OCI-LY3 (cell line): ENCODE data around the gene GTPBP6.
"Not testable (repeated sequence)": the region's sequence is repeated elsewhere in the genome, so short reads cannot be mapped to it uniquely, and the experiment has no call there.

Experiments
- H2AFZ ChIP-seq: fragments of 200-600, 300-600 bp; shearing (Covaris generic); 2 replicates; pipeline ENCODE4 v1.6.0; 2014; ENCODE audit warnings: antibody characterized with exemption, low read depth, low read length
- H3K27ac ChIP-seq: fragments of 200-600, 300-600 bp; sonication (generic); 2 replicates; pipeline ENCODE4 v1.5.1; 2014; ENCODE audit warnings: mild to moderate bottlenecking, low read length, moderate library complexity, mixed read lengths
- H3K27me3 ChIP-seq: fragments of 200-600, 300-600 bp; sonication (generic); 2 replicates; pipeline ENCODE4 v1.6.1; 2014; ENCODE audit warnings: low read depth, low read length, mixed read lengths
- H3K36me3 ChIP-seq: fragments of 200-600, 300-600 bp; sonication (generic); replicated peaks from 2 replicates; pipeline ENCODE3; 2014; ENCODE audit warnings: low read depth, low read length, mixed read lengths
- H3K4me1 ChIP-seq: fragments of 300-600, 200-600 bp; sonication (generic); 2 replicates; pipeline ENCODE4 v1.6.1; 2014; ENCODE audit warnings: low read length, mixed read lengths
- H3K4me2 ChIP-seq: fragments of 200-600, 300-600 bp; sonication (generic); 2 replicates; pipeline ENCODE4 v1.6.1; 2014; ENCODE audit warnings: low read length, mixed read lengths
- H3K4me3 ChIP-seq: fragments of 300-600, 200-600 bp; sonication (generic); 2 replicates; pipeline ENCODE4 v1.5.1; 2014; ENCODE audit warnings: antibody characterized with exemption, mild to moderate bottlenecking, low read length, moderate library complexity
- H3K79me2 ChIP-seq: fragments of 300-600, 200-600 bp; shearing (Covaris generic); 2 replicates; pipeline ENCODE4 v1.6.1; 2014; ENCODE audit warnings: mild to moderate bottlenecking, low read length, mixed read lengths
- H3K9ac ChIP-seq: fragments of 300-600, 200-600 bp; shearing (Covaris generic); 2 replicates; pipeline ENCODE4 v1.6.0; 2014; ENCODE audit warnings: mild to moderate bottlenecking, low read length, moderate library complexity
- H3K9me3 ChIP-seq: fragments of 200-600, 300-600 bp; shearing (Covaris generic); 2 replicates; pipeline ENCODE4 v1.6.1; 2014; ENCODE audit warnings: low read length, mixed read lengths; ENCODE audit not compliant: insufficient read depth
- H4K20me1 ChIP-seq: fragments of 200-600, 300-600 bp; sonication (generic); 2 replicates; pipeline ENCODE4 v1.6.1; 2016; ENCODE audit warnings: low read length, mixed read lengths; ENCODE audit not compliant: insufficient read depth
- EZH2phosphoT487 ChIP-seq: fragments of 200-600 bp; shearing (Covaris generic); IDR thresholded peaks from 2 replicates; pipeline ENCODE4 v1.6.1; 2018; ENCODE audit warnings: antibody characterized with exemption, mixed run types, low read depth
- TF ChIP-seq, protein P1 (sequence below): fragments of 200-600, 300-600 bp; sonication (generic); IDR thresholded peaks from 2 replicates; pipeline ENCODE4 v1.5.1; 2014; ENCODE audit warnings: antibody characterized with exemption, low read length, low read depth

GTPBP6 gene

DNA sequence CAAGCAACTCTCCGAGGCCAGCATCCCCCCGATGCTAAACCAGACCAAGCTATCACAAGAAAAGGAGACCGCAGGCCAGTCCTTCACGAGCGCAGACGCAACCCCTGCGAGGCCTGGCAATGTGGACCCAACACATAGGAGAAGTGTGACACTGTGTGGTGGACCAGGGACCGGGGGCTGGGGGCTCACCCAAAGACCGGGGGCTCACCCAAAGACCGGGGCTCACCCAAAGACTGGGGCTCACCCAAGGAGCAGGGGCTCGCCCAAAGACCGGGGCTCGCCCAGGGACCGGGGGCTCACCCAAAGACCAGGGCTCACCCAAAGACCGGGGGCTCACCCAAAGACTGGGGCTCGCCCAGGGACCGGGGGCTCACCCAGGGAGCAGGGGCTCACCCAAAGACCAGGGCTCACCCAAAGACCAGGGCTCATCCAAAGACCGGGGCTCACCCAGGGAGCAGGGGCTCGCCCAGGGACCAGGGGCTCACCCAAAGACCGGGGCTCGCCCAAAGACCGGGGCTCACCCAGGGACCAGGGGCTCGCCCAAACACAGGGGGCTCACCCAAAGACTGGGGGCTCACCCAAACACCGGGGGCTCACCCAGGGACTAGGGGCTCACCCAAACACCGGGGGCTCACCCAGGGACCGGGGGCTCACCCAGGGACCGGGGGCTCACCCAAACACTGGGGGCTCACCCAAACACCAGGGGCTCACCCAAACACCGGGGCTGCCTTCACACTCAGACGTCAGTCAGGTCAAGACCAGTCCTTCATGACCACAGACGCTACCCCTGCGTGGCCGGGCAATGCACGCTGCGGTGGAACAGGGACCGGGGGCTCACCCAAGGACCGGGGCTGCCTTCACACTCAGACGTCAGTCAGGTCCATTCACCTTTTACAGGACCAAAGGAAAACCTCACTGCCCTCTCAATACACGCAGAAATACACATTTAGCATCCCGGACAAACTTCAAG is 35.3 kb upstream of the GTPBP6 start:
- no peak overlapping the region for H3K4me2 ChIP-seq
- no peaks in the 10 kb centered on the region for H3K9me3 ChIP-seq
- TF ChIP-seq EZH2phosphoT487, result no peak
- TF ChIP-seq, protein P1, sequence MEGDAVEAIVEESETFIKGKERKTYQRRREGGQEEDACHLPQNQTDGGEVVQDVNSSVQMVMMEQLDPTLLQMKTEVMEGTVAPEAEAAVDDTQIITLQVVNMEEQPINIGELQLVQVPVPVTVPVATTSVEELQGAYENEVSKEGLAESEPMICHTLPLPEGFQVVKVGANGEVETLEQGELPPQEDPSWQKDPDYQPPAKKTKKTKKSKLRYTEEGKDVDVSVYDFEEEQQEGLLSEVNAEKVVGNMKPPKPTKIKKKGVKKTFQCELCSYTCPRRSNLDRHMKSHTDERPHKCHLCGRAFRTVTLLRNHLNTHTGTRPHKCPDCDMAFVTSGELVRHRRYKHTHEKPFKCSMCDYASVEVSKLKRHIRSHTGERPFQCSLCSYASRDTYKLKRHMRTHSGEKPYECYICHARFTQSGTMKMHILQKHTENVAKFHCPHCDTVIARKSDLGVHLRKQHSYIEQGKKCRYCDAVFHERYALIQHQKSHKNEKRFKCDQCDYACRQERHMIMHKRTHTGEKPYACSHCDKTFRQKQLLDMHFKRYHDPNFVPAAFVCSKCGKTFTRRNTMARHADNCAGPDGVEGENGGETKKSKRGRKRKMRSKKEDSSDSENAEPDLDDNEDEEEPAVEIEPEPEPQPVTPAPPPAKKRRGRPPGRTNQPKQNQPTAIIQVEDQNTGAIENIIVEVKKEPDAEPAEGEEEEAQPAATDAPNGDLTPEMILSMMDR, result no peak
- no peaks in the 10 kb centered on the region for H4K20me1 ChIP-seq
- no peaks in the 10 kb centered on the region for H3K27me3 ChIP-seq
- no peak overlapping the region for H2AFZ ChIP-seq
- H3K27ac ChIP-seq, result no peak overlapping the region
- peaks cover 14% of the 10 kb centered on the region for H3K36me3 ChIP-seq
- H3K4me1 ChIP-seq, result no peaks in the 10 kb centered on the region
- H3K4me3 ChIP-seq, result no peak overlapping the region
- no peaks in the 10 kb centered on the region; the same call in none of the 2 replicates for H3K79me2 ChIP-seq
- no peak overlapping the region for H3K9ac ChIP-seq

DNA sequence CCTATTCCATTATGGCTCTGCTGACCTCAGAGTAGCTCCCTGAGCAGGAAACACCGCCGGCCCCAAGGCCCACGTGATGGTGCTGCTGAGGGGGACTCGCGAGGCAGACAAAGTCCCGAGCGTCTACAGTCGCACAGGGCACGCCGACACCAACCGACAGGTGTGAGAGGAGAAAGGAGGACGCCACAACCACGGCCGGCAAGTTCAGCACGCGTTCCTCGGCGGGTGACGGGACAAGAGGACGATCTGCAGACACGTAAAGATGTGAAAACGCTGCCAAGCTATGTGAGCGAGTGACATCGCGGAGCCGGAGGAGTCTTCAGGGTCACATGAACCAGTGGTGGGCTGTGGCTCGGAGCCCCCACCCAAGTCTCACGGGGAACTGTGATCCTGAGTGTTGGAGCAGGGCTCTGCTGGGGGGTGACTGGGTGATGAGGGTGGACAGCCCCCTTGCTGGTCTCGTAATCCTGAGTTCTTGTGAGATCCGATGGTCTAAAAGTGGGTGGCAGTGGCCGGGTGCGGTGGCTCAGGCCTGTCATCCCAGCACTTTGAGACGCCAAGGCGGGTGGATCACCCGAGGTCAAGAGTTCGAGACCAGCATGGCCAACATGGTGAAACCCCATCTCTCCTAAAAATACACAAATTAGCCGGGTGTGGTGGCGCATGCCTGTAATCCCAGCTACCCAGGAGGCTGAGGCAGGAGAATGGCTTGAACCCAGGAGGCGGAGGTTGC is 34.2 kb upstream of the GTPBP6 start:
- no peak overlapping the region for H3K9ac ChIP-seq
- TF ChIP-seq EZH2phosphoT487, result no peak
- TF ChIP-seq, protein P1, result no peak
- no peaks in the 10 kb centered on the region for H3K9me3 ChIP-seq
- no peaks in the 10 kb centered on the region for H3K4me1 ChIP-seq
- no peak overlapping the region for H3K27ac ChIP-seq
- H3K4me3 ChIP-seq, result no peak overlapping the region
- no peaks in the 10 kb centered on the region for H3K27me3 ChIP-seq
- no peaks in the 10 kb centered on the region for H4K20me1 ChIP-seq
- H3K4me2 ChIP-seq, result no peak overlapping the region
- H3K36me3 ChIP-seq, result peaks cover 8% of the 10 kb centered on the region
- H3K79me2 ChIP-seq, result no peaks in the 10 kb centered on the region; the same call in none of the 2 replicates
- H2AFZ ChIP-seq, result no peak overlapping the region

DNA sequence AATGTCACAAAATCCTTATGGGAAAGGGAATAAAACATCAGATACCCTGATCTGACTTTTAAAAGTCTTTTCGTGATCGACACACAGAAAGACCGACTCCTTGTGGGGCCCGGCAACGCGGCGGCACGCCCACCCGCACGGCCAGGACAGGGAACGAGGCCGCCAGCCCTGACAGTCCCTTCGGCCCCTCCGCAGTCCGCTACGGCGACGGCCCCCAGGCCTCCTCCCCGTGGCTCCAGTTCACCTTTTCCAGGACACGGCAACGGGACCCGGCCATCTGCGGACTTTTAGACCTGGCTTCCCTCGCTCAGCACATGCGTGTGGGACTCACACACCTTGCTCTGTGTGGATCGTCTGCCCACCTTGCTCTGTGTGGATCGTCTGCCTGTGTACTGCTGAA is 33.6 kb upstream of the GTPBP6 start:
- TF ChIP-seq, protein P1, result no peak
- TF ChIP-seq EZH2phosphoT487, result no peak
- Histone ChIP-seq H3K9ac (no peak overlapping the region), H3K4me2 (no peak overlapping the region), H2AFZ (no peak overlapping the region), H3K4me3 (no peak overlapping the region), H3K27ac (no peak overlapping the region), H4K20me1 (no peaks in the 10 kb centered on the region), H3K79me2 (no peaks in the 10 kb centered on the region; the same call in none of the 2 replicates), H3K36me3 (peaks cover 13% of the 10 kb centered on the region), H3K4me1 (no peaks in the 10 kb centered on the region), H3K27me3 (no peaks in the 10 kb centered on the region), H3K9me3 (no peaks in the 10 kb centered on the region)

DNA sequence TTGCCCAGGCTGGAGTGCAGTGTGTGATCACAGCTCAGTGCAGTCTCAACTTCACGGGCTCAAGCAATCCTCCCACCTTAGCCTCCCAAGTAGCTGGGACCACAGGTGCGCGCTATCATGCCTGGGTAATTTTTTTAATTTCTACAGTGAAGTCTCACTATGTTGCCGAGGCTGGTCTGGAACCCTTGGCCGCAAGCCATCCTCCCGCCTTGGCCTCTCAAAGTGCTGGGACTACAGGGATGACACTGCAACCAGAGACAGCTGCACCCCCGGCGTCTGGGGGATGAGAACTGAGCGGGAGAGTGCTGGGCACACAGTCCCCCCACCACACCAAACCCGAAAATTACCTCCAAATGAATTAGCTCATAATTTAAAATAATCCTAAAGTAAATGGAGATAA is 33.1 kb upstream of the GTPBP6 start:
- no peaks in the 10 kb centered on the region; the same call in none of the 2 replicates for H3K79me2 ChIP-seq
- H3K4me2 ChIP-seq, result no peak overlapping the region
- H3K27me3 ChIP-seq, result no peaks in the 10 kb centered on the region
- no peaks in the 10 kb centered on the region for H3K4me1 ChIP-seq
- H3K27ac ChIP-seq, result no peak overlapping the region
- no peaks in the 10 kb centered on the region for H3K9me3 ChIP-seq
- H2AFZ ChIP-seq, result no peak overlapping the region
- TF ChIP-seq, protein P1, result no peak
- no peak for TF ChIP-seq EZH2phosphoT487
- H4K20me1 ChIP-seq, result no peaks in the 10 kb centered on the region
- H3K4me3 ChIP-seq, result no peak overlapping the region
- H3K36me3 ChIP-seq, result peaks cover 17% of the 10 kb centered on the region
- H3K9ac ChIP-seq, result no peak overlapping the region

DNA sequence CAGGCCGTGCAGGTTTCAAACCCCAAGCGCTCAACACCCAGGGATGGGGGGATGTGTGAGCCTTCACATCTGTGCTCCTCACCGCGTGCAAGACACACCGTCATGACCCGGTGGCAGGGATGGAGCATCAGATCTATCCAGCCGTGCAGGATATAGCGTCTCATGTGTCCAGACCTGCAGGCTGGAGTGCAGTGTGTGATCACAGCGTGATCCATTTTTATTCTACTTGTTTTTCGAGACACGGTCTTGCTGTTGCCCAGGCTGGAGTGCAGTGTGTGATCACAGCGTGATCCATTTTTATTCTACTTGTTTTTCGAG is 32.7 kb upstream of the GTPBP6 start:
- H3K4me3 ChIP-seq, H3K4me2 ChIP-seq, H3K9me3 ChIP-seq, H4K20me1 ChIP-seq, H2AFZ ChIP-seq, H3K79me2 ChIP-seq, H3K9ac ChIP-seq, H3K27ac ChIP-seq, H3K27me3 ChIP-seq, H3K4me1 ChIP-seq: not testable (repeated sequence)
- peaks cover 22% of the 10 kb centered on the region for H3K36me3 ChIP-seq
